Measurements from ENCODE around the gene TNIK. TPM values are rescaled to one million over a fixed set of nuclear protein-coding genes. Genes with fewer than 3 reads are reported as not detected.

The TNIK gene
- polyA plus RNA-seq, 1 of the 3 experiments (the other 2 are of a cell fraction), result 19.4 TPM

DNA sequence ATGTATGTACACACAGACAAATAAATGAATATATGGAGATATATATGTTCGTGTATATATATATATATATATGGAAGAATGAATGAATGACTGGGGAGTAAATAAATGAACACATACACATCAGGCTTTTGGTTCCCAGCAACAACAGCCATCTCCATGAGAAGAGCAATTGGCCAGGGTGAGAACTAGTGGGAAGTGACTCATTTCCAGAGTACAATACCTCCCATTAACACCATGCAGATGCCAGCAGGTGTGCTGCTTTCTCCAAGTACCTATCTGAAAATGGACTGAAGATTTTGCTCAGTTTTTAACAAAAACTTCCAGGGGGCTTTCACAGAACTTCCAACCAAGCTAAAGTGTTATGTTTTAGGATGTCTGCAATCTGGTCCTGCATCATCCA is 253.9 kb downstream of the TNIK start:
- H3K4me2 ChIP-seq, result no peak overlapping the region
- H3K4me1 ChIP-seq (ENCODE audit: control insufficient read depth in 1 of 2, insufficient read depth in 2 of 2, low read depth in 1 of 2, low read length in 1 of 2), result no peaks in the 10 kb centered on the region
- no peaks in the 10 kb centered on the region for H3K27me3 ChIP-seq (ENCODE audit: insufficient read depth)
- TF ChIP-seq RXRA (IDR thresholded peaks at IDR 0.05; ENCODE audit: borderline replicate concordance, low read depth) (no peak), PBX3 (IDR thresholded peaks at IDR 0.05) (no peak), EP300 (IDR thresholded peaks at IDR 0.05; ENCODE audit: borderline replicate concordance in 1 of 2, low read depth in 1 of 2, low read length in 1 of 2) (no peak), RFX5 (IDR thresholded peaks at IDR 0.05; ENCODE audit: low read length) (no peak), USF2 (IDR thresholded peaks at IDR 0.05; ENCODE audit: borderline replicate concordance, low read depth, low read length) (no peak), POLR2AphosphoS5 (IDR thresholded peaks at IDR 0.05; ENCODE audit: low read depth, low read length) (no peak), ZBTB33 (IDR thresholded peaks at IDR 0.05; ENCODE audit: borderline replicate concordance, low read depth) (no peak), GATA2 (CRISPR knock-in tag; IDR thresholded peaks at IDR 0.05) (no peak), TAF1 (IDR thresholded peaks at IDR 0.05; ENCODE audit: borderline replicate concordance, low read depth, low read length) (no peak), ELF1 (IDR thresholded peaks at IDR 0.05) (no peak)
- TF ChIP-seq, protein P1, sequence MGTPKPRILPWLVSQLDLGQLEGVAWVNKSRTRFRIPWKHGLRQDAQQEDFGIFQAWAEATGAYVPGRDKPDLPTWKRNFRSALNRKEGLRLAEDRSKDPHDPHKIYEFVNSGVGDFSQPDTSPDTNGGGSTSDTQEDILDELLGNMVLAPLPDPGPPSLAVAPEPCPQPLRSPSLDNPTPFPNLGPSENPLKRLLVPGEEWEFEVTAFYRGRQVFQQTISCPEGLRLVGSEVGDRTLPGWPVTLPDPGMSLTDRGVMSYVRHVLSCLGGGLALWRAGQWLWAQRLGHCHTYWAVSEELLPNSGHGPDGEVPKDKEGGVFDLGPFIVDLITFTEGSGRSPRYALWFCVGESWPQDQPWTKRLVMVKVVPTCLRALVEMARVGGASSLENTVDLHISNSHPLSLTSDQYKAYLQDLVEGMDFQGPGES (IDR thresholded peaks at IDR 0.05; ENCODE audit: low read depth, low read length), result no peak
- TF ChIP-seq, protein P2, sequence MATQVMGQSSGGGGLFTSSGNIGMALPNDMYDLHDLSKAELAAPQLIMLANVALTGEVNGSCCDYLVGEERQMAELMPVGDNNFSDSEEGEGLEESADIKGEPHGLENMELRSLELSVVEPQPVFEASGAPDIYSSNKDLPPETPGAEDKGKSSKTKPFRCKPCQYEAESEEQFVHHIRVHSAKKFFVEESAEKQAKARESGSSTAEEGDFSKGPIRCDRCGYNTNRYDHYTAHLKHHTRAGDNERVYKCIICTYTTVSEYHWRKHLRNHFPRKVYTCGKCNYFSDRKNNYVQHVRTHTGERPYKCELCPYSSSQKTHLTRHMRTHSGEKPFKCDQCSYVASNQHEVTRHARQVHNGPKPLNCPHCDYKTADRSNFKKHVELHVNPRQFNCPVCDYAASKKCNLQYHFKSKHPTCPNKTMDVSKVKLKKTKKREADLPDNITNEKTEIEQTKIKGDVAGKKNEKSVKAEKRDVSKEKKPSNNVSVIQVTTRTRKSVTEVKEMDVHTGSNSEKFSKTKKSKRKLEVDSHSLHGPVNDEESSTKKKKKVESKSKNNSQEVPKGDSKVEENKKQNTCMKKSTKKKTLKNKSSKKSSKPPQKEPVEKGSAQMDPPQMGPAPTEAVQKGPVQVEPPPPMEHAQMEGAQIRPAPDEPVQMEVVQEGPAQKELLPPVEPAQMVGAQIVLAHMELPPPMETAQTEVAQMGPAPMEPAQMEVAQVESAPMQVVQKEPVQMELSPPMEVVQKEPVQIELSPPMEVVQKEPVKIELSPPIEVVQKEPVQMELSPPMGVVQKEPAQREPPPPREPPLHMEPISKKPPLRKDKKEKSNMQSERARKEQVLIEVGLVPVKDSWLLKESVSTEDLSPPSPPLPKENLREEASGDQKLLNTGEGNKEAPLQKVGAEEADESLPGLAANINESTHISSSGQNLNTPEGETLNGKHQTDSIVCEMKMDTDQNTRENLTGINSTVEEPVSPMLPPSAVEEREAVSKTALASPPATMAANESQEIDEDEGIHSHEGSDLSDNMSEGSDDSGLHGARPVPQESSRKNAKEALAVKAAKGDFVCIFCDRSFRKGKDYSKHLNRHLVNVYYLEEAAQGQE (IDR thresholded peaks at IDR 0.05; ENCODE audit: low read depth, low read length), result no peak
- H2AFZ ChIP-seq (ENCODE audit: low read depth), result no peak overlapping the region
- WGBS (ENCODE audit: low lambda C conversion rate), result 89% methylated on average over 1 of the region's 1 CpG
- ChIA-PET CTCF (interaction anchor here (1.4 kb wide), 1 partner anchor 10 kb away, joined by 3 read pairs; no protein-coding TSS in a partner anchor), POLR2A (no interaction called here)
- H3K9ac ChIP-seq, result no peak overlapping the region
- H3K36me3 ChIP-seq (replicated peaks in 1 of 2; ENCODE audit: control insufficient read depth in 1 of 2, insufficient read depth in 2 of 2, low read length in 1 of 2), result peaks cover 2 to 28% of the 10 kb centered on the region in 2 experiments
- no peaks in the 10 kb centered on the region for H3K79me2 ChIP-seq (ENCODE audit: insufficient read depth)
- no peak overlapping the region for H3K4me3 ChIP-seq (ENCODE audit: low read depth in 2 of 2, low read length in 1 of 2)
- no peak for DNase-seq
- H3F3A ChIP-seq (replicated peaks; ENCODE audit: insufficient read depth), result no peaks in the 10 kb centered on the region
- no peak overlapping the region for H3K27ac ChIP-seq (ENCODE audit: low read depth in 2 of 2, low read length in 1 of 2)
- no peaks in the 10 kb centered on the region; the same call in 1 of the 2 replicates for H3K9me2 ChIP-seq
- no peaks in the 10 kb centered on the region for H3K9me3 ChIP-seq
- H4K20me1 ChIP-seq (ENCODE audit: insufficient read depth), result no peaks in the 10 kb centered on the region
